Measurements from ENCODE around the gene TPD52L3. TPM values are rescaled to one million over a fixed set of nuclear protein-coding genes. Genes with fewer than 3 reads are reported as not detected.

Gene TPD52L3
- total and polyA plus RNA-seq, 2 of the 13 experiments (the other 11 are each of a cell fraction or from before 2014, with no cell fraction given), result not detected

- Histone ChIP-seq H3K27me3 (ENCODE audit: control insufficient read depth in 1 of 2, insufficient read depth in 2 of 2, low read length in 2 of 2) (no peaks in the 10 kb centered on the region), H3K9ac (ENCODE audit: insufficient read depth, low read depth, low read length) (no peak overlapping the region), H3K4me1 (ENCODE audit: insufficient read depth, low read length) (no peaks in the 10 kb centered on the region), H4K20me1 (ENCODE audit: insufficient read depth, low read length) (no peaks in the 10 kb centered on the region), H3K4me3 (replicated peaks in 1 of 3; ENCODE audit: insufficient read depth in 1 of 3, low read depth in 2 of 3, low read length in 3 of 3) (no peak overlapping the region), H3K4me2 (ENCODE audit: low read depth, low read length) (no peak overlapping the region), H3K27ac (ENCODE audit: extremely low read length, insufficient read depth, low read length) (no peak overlapping the region), H3K9me3 (ENCODE audit: low read length) (no peaks in the 10 kb centered on the region), H3K79me2 (ENCODE audit: insufficient read depth, low read length) (no peaks in the 10 kb centered on the region), H2AFZ (ENCODE audit: low read length) (no peak overlapping the region), H3K36me3 (replicated peaks in 1 of 2; ENCODE audit: control insufficient read depth in 1 of 2, insufficient read depth in 2 of 2, low read length in 2 of 2) (no peaks in the 10 kb centered on the region)
- intact Hi-C loops (cut with micrococcal nuclease; ENCODE audit: unreplicated experiment) (no loop called here), in situ Hi-C loops (cut with HindIII; ENCODE audit: extremely low pct_ligation_motif_present, low pct_unique_long_range_greater_than_20kb) (loop anchor here (10.0 kb wide), 2 partner anchors 248 to 428 kb away; no protein-coding TSS in a partner anchor)
- DNase-seq (ENCODE audit: low spot score) (no peak), ATAC-seq (no peak), FAIRE-seq (no peak)
- TF ChIP-seq PHF21A (CRISPR knock-in tag; IDR thresholded peaks at IDR 0.05), result no peak
- TF ChIP-seq NFAT5 (CRISPR knock-in tag; IDR thresholded peaks at IDR 0.05), result no peak
- no peak for TF ChIP-seq ZBTB49 (CRISPR knock-in tag; IDR thresholded peaks at IDR 0.05; ENCODE audit: borderline replicate concordance)
- TF ChIP-seq ZFP82 (CRISPR knock-in tag; IDR thresholded peaks at IDR 0.05; ENCODE audit: borderline replicate concordance), result no peak
- TF ChIP-seq ZNF362 (CRISPR knock-in tag; IDR thresholded peaks at IDR 0.05; ENCODE audit: borderline replicate concordance), result no peak
- TF ChIP-seq ZNF282 (IDR thresholded peaks at IDR 0.05; ENCODE audit: partially characterized antibody), result no peak
- TF ChIP-seq ZNF263 (CRISPR knock-in tag; IDR thresholded peaks at IDR 0.05), result no peak
- no peak for TF ChIP-seq ZSCAN20 (CRISPR knock-in tag; IDR thresholded peaks at IDR 0.05; ENCODE audit: borderline replicate concordance)
- TF ChIP-seq RFX5 (IDR thresholded peaks at IDR 0.05; ENCODE audit: low read depth, low read length), result no peak
- TF ChIP-seq RFX1 (IDR thresholded peaks at IDR 0.05), result no peak
- TF ChIP-seq HHEX (CRISPR knock-in tag; IDR thresholded peaks at IDR 0.05), result no peak
- TF ChIP-seq NRL (CRISPR knock-in tag; IDR thresholded peaks at IDR 0.05; ENCODE audit: borderline replicate concordance), result no peak
- TF ChIP-seq SMARCC2 (IDR thresholded peaks at IDR 0.05), result no peak
- TF ChIP-seq ZEB1 (IDR thresholded peaks at IDR 0.05; ENCODE audit: insufficient replicate concordance, low read depth), result no peak
- TF ChIP-seq ZNF431 (CRISPR knock-in tag; IDR thresholded peaks at IDR 0.05; ENCODE audit: borderline replicate concordance, low read depth), result no peak
- ChIA-PET POLR2A (no interaction called here), CTCF (ENCODE audit: low intra/inter-chr PET ratio, low total read pairs) (no interaction called here)
- no TSS peak for BruUV-seq (replicated peaks)
Observed at GRCh38 chr9:6302417-6302816, 25.8 kb upstream of the TPD52L3 start.

Measured in HepG2 (cell line).